Ascending aorta (tissue), 2 donors: ENCODE data around the gene HP1BP3. TPM values are rescaled to one million over a fixed set of nuclear protein-coding genes. Genes with fewer than 3 reads are reported as not detected.

Source experiments
- DNase-seq, 2 donors: peaks; one replicate each; pipeline ENCODE4 v3.0.0-alpha.2; 2019; ENCODE audit warnings: low spot score in 2 of 2
- H3K27ac ChIP-seq, 2 donors: fragments of 200-600 bp; sonication (generic); one replicate each; pipeline ENCODE4 v1.5.1; 2016 to 2017; ENCODE audit warnings: mild to moderate bottlenecking in 1 of 2
- H3K27me3 ChIP-seq: fragments of 200-600 bp; sonication (generic); one replicate; pipeline ENCODE4 v1.5.1; 2017
- H3K36me3 ChIP-seq, 2 donors: fragments of 200-600 bp; sonication (generic); one replicate each; pipeline ENCODE4 v1.5.1; 2016
- H3K4me1 ChIP-seq, 2 donors: fragments of 200-600 bp; sonication (generic); one replicate each; pipeline ENCODE4 v1.5.1; 2016 to 2017; ENCODE audit warnings: mild to moderate bottlenecking in 1 of 2
- H3K4me3 ChIP-seq, 2 donors: fragments of 200-600 bp; sonication (generic); one replicate each; pipeline ENCODE4 v1.5.1; 2016 to 2017; ENCODE audit warnings: mild to moderate bottlenecking in 1 of 2
- H3K9me3 ChIP-seq, 2 donors: fragments of 200-600 bp; sonication (generic); one replicate each; pipeline ENCODE4 v1.5.1; 2016
- intact Hi-C: fragments of 100-400 bp; cut with DNase I; formaldehyde crosslinking; loops from one replicate; pipeline ENCODE4 v1.15.1; 2023
- total RNA-seq: library from RNA; depleted of rRNA; stranded (reverse); fragments of >200 nt; gene quantifications from one replicate; pipeline ENCODE4 v1.1.0, GENCODE V29; 2016
- TF ChIP-seq, protein P1 (sequence below), 3 experiments: fragments of 200-600 bp in 2 of 3; fragments of 450-650 bp in 1 of 3; sonication (generic) in 2 of 3; IDR thresholded peaks; one replicate each; pipeline ENCODE4 v1.5.1; 2016 to 2019; ENCODE audit warnings: antibody characterized with exemption in 3 of 3, mild to moderate bottlenecking in 1 of 3, moderate library complexity in 1 of 3

HP1BP3 gene
- total RNA-seq, 1 donor from 2014 or later: 109 TPM

DNA sequence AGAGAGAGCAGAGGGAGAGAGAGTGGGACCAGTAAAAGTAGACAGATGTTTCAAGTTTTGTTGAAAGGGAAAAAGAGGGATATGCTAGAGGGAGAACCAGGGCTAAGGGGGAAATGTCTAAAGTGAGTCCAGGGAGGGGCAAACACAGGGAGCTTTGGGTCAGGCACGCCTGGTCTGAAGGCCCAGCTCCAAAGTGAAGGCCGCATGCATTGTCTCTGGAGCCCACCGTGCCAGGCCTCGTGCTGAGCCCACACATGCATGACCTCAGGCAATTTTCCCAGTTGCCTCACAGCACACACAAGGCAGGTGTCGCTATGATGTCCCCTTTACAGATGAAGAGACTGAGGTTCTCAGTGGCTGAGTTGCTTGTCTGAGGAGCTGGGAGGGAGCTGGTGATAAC lies 85.3 kb downstream of the HP1BP3 start:
- Histone ChIP-seq H3K36me3 (no peaks in the 10 kb centered on the region), H3K27me3 (no peaks in the 10 kb centered on the region), H3K9me3 (no peaks in the 10 kb centered on the region), H3K4me3 (no peak overlapping the region), H3K27ac (no peak overlapping the region), H3K4me1 (peaks cover 0 to 2% of the 10 kb centered on the region in 2 donors)
- intact Hi-C loops: no loop called here
- TF ChIP-seq, protein P1, sequence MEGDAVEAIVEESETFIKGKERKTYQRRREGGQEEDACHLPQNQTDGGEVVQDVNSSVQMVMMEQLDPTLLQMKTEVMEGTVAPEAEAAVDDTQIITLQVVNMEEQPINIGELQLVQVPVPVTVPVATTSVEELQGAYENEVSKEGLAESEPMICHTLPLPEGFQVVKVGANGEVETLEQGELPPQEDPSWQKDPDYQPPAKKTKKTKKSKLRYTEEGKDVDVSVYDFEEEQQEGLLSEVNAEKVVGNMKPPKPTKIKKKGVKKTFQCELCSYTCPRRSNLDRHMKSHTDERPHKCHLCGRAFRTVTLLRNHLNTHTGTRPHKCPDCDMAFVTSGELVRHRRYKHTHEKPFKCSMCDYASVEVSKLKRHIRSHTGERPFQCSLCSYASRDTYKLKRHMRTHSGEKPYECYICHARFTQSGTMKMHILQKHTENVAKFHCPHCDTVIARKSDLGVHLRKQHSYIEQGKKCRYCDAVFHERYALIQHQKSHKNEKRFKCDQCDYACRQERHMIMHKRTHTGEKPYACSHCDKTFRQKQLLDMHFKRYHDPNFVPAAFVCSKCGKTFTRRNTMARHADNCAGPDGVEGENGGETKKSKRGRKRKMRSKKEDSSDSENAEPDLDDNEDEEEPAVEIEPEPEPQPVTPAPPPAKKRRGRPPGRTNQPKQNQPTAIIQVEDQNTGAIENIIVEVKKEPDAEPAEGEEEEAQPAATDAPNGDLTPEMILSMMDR (IDR thresholded peaks at IDR 0.05): no peak
- no peak for DNase-seq

DNA sequence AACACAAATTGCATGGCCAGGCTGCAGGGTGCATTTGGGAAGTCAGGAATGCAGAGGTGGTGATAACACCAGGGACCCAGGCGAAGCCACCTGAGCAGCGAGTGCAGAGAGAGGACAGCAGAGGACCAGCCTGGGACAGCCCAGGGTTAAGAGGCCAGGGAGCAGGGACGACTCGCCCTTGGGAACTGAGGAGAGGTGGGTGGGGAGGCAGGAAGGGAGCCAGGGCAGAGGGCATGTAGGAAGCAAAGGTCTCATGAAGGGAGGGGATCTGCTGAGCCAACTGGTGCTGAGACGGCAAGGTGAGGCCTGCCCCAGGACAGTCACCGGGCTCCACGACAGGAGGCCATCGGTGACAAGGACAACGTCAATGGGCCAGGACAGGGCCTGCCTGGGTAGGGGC lies 85.7 kb downstream of the HP1BP3 start:
- H3K27ac ChIP-seq: no peak overlapping the region
- no peak for DNase-seq
- intact Hi-C loops: no loop called here
- H3K4me3 ChIP-seq: no peak overlapping the region
- H3K27me3 ChIP-seq: no peaks in the 10 kb centered on the region
- H3K4me1 ChIP-seq: peaks cover 0 to 2% of the 10 kb centered on the region in 2 donors
- no peaks in the 10 kb centered on the region for H3K9me3 ChIP-seq
- no peaks in the 10 kb centered on the region for H3K36me3 ChIP-seq
- TF ChIP-seq, protein P1 (IDR thresholded peaks at IDR 0.05): no peak

DNA sequence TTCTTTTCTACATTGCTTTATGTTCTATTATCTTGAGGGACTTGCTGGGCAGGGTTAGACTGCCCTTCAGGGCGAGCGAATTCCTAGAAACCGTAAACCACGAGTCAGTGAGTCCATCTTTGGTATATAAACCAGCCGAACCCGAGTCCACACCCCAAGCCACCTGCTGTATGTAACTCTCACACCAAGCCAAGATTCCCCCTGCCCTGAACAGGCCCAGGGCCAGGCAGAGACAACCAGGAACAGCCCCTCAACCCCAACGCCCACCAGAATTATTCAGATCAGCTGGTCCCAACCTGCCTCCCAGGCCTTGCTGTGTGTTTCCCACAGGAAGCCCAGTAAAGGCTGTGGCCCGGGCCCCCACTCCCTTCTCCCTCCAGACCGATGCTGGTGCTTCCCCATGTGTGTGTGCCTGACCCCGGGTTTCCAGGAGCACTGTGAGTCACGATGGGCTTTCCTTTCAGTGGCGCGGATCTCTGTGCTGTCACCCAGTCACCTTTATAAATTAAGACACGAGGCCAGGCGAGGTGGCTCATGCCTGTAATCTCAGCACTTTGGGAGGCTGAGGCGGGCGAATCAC lies 86.4 kb downstream of the HP1BP3 start:
- no peaks in the 10 kb centered on the region for H3K9me3 ChIP-seq
- TF ChIP-seq, protein P1 (IDR thresholded peaks at IDR 0.05): no peak
- no peak overlapping the region for H3K27ac ChIP-seq
- no peaks in the 10 kb centered on the region for H3K36me3 ChIP-seq
- no peak for DNase-seq
- H3K27me3 ChIP-seq: no peaks in the 10 kb centered on the region
- H3K4me1 ChIP-seq: peaks cover 0 to 2% of the 10 kb centered on the region in 2 donors
- intact Hi-C loops: no loop called here
- H3K4me3 ChIP-seq: no peak overlapping the region

DNA sequence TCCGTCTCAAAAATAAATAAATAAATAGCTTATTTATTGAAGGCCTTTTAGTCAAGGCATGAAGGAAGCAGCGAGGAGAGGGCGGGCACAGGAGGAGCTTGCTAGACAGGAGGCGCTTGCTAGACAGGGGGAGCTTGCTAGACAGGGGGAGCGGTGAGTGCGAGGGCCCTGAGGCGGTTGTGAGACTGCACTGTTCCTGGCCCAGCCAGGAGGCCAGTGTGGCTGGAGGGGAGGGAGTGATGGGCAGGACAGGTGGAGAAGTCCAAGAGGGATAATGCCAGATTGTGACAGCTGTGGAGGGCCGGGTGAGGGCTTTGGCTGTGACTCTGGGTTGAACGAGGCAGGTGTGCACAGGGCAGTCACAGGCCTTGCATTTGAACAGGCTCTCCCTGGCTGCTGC lies 87.5 kb downstream of the HP1BP3 start:
- Histone ChIP-seq H3K4me1 (peaks cover 0 to 2% of the 10 kb centered on the region in 2 donors), H3K36me3 (no peaks in the 10 kb centered on the region), H3K27ac (no peak overlapping the region), H3K4me3 (no peak overlapping the region), H3K9me3 (no peaks in the 10 kb centered on the region), H3K27me3 (no peaks in the 10 kb centered on the region)
- TF ChIP-seq, protein P1 (IDR thresholded peaks at IDR 0.05): no peak
- no peak for DNase-seq
- intact Hi-C loops: loop anchor here (5.0 to 10.0 kb wide), 2 partner anchors 88 to 295 kb away; partner anchors contain the start of gene HP1BP3

DNA sequence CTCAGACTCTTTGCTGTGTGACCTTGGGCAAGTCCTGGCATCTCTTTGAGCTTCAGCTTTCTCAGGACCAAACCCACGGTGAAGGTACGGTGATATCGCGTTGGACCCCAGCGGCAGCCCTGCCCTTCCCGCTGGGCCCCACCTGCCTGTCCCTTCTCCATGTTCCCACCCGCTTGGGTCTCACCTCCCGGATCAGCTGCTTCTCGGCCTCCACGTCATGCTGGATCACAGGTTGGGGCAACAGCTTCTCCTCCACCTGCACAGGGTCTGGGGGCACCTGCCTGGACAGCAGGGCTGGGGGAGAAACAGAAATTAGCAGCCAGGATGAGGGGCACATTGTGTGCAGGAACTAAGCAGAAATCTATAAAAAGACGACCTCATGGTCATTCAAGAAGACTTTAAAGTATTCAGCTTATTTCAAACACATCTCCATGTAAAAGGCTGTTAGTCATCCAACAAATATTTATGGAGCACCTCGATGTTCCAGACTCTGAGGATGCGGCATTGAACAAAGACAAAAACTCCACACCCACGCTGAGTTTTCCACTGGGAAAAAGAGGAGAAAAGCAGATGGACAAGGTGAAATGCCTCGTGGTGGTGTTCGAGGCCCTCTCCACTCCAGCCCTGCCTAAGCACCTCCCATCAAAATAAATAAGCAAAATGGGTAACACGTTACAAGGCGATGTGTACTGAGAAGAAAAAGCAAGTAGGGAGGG lies 88.8 kb downstream of the HP1BP3 start:
- Histone ChIP-seq H3K27me3 (no peaks in the 10 kb centered on the region), H3K4me1 (peaks cover 0 to 2% of the 10 kb centered on the region in 2 donors), H3K9me3 (no peaks in the 10 kb centered on the region), H3K4me3 (no peak overlapping the region), H3K27ac (no peak overlapping the region), H3K36me3 (no peaks in the 10 kb centered on the region)
- intact Hi-C loops: loop anchor here (5.0 to 10.0 kb wide), 2 partner anchors 89 to 296 kb away; partner anchors contain the start of gene HP1BP3
- TF ChIP-seq, protein P1 (IDR thresholded peaks at IDR 0.05): no peak
- DNase-seq: no peak
